D721Med (cell line): ENCODE results near the gene NOS1AP.

Source experiments
- DNase-seq: peaks from one replicate; pipeline ENCODE4 v3.0.0; 2011; ENCODE audit warnings: low spot score; ENCODE audit not compliant: insufficient read length
- FAIRE-seq: peaks from 2 replicates; lab custom pipeline; 2011; peaks lifted over from hg19 to GRCh38; lab: Jason Lieb, UNC
- CTCF ChIP-seq: IDR thresholded peaks from 2 replicates; pipeline ENCODE4 v1.5.1; 2012; ENCODE audit warnings: mild to moderate bottlenecking, control low read depth; ENCODE audit not compliant: insufficient read depth; ENCODE audit errors: missing control alignments

The NOS1AP gene

GRCh38 chr1:162210196-162210595 lies 140.7 kb downstream of the NOS1AP start:
- TF ChIP-seq CTCF = no peak
- FAIRE-seq (no peak), DNase-seq (no peak)

GRCh38 chr1:162212713-162213112 lies 143.2 kb downstream of the NOS1AP start:
- no peak for FAIRE-seq
- TF ChIP-seq CTCF = no peak
- DNase-seq = no peak

- no peak for TF ChIP-seq CTCF
- DNase-seq (no peak), FAIRE-seq (no peak)
These were observed 143.9 kb downstream of the NOS1AP start for GRCh38 chr1:162213281-162213912.

GRCh38 chr1:162214202-162214601 lies 144.7 kb downstream of the NOS1AP start:
- no peak for FAIRE-seq
- no peak for DNase-seq
- no peak for TF ChIP-seq CTCF

- FAIRE-seq (no peak), DNase-seq (no peak)
- no peak for TF ChIP-seq CTCF
These were observed 146.4 kb downstream of the NOS1AP start for GRCh38 chr1:162215902-162216301.

GRCh38 chr1:162216604-162217003 lies 147.1 kb downstream of the NOS1AP start:
- FAIRE-seq (no peak), DNase-seq (no peak)
- TF ChIP-seq CTCF = no peak

GRCh38 chr1:162217706-162218105 lies 148.2 kb downstream of the NOS1AP start:
- TF ChIP-seq CTCF = no peak
- DNase-seq (no peak), FAIRE-seq (no peak)
